ENCODE data around the gene TSPAN32.

GRCh38 chr11:2346586-2347307 is 44.9 kb downstream of the TSPAN32 start:
- TF ChIP-seq PKNOX1 (IDR thresholded peaks at IDR 0.05) = no peak
- no peak for TF ChIP-seq MAX (IDR thresholded peaks at IDR 0.05; ENCODE audit: low read depth, low read length)
- TF ChIP-seq POLR2A (IDR thresholded peaks at IDR 0.05; ENCODE audit: low read depth, low read length) = no peak

Measured in GM12878 (cell line).